Measurements from ENCODE around the gene OR11A1.
"Not testable (repeated sequence)": the region's sequence is repeated elsewhere in the genome, so short reads cannot be mapped to it uniquely, and the experiment has no call there.

Gene OR11A1

DNA sequence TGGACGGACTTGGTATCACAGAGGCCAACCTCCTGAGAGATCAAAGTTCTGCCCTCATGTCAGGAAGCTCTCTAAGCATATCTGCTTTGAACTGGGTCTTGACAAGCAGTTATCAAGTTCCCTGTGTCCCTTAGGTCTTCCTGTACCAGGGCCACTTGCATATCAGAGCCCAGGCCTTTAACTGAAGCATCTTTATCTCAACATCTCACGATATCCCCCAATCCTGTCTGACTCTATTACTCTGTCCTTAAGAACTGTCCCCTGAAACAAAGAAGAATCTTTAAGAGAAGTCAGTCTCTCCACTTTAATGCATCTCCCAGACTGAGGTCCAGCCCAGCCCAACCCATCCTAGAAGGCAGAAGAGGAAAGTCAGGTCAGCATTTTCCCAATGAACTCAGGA lies 22.7 kb upstream of the OR11A1 start:
- no peak for DNase-seq (ENCODE audit: low read depth, low spot score)

GRCh38 chr6:29478740-29479139 lies 21.9 kb upstream of the OR11A1 start:
- DNase-seq (ENCODE audit: low read depth, low spot score): no peak

- no peak for DNase-seq (ENCODE audit: low read depth, low spot score)
These were observed 21.1 kb upstream of the OR11A1 start for GRCh38 chr6:29477923-29478450.

GRCh38 chr6:29474996-29475395 lies 18.1 kb upstream of the OR11A1 start:
- DNase-seq (ENCODE audit: low read depth, low spot score): no peak

- DNase-seq (ENCODE audit: low read depth, low spot score): no peak
These were observed 9.4 kb upstream of the OR11A1 start for GRCh38 chr6:29466241-29466640.

GRCh38 chr6:29465801-29466200 lies 8.9 kb upstream of the OR11A1 start:
- no peak for DNase-seq (ENCODE audit: low read depth, low spot score)

DNA sequence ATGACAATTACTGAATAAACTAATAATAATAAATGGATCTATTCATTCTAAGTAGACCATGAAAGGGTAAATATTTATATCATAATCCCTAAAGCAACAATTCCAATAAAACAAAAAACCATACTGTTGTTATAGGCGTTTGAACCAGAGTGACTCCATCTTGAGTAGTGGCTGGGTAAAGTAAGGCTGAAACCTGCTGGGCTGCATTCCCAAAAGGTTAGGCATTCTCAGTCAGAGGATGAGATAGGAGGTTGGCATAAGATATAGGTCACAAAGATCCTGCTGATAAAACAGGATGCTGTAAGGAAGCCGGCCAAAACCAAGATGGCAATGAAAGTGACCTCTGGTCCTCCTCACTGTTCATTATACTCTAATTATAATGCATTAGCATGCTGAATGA lies 8.4 kb upstream of the OR11A1 start:
- DNase-seq (ENCODE audit: low read depth, low spot score): no peak

DNA sequence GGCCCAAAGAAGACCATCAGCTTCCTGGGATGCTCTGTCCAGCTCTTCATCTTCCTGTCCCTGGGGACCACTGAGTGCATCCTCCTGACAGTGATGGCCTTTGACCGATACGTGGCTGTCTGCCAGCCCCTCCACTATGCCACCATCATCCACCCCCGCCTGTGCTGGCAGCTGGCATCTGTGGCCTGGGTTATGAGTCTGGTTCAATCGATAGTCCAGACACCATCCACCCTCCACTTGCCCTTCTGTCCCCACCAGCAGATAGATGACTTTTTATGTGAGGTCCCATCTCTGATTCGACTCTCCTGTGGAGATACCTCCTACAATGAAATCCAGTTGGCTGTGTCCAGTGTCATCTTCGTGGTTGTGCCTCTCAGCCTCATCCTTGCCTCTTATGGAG lies 5.2 kb upstream of the OR11A1 start:
- DNase-seq (ENCODE audit: low read depth, low spot score): no peak

DNA sequence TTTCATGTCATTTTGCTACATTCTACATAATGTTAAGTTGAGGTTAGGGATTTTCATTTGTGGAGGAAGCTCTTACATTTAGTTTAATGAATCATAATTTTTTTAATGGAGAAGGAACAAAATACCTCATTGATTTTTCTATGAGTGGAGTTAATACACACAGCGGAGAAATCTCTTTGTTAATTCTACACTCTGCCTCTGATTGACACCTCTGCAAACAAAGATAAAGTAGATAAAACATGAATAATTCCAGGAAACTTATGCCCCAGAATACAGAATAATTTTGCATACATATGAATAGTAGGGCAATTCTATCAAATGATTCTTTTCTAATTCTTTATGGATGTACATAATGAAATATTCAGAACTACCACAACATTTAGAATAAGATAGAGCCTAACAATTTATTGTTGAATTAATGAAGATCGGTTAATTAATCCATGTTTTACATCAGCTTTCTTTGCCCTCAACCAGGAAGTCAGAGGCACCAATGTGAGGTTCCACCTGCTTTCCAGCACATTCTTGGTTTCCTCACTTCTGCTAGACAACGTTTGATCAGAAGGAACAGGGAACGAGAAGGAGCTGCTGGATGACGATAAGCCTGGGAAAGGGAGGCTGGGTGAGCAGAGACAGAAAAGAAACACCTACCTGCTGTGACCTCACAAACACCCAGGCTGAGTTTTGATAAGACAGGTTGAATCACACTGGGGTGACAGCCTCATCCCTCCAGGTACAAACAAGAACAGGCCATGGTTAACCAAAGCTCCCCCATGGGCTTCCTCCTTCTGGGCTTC lies 4.3 kb upstream of the OR11A1 start:
- DNase-seq (ENCODE audit: low read depth, low spot score): no peak

- no peak for DNase-seq (ENCODE audit: low read depth, low spot score)
These were observed 5.2 kb downstream of the OR11A1 start for GRCh38 chr6:29451471-29452193.

DNA sequence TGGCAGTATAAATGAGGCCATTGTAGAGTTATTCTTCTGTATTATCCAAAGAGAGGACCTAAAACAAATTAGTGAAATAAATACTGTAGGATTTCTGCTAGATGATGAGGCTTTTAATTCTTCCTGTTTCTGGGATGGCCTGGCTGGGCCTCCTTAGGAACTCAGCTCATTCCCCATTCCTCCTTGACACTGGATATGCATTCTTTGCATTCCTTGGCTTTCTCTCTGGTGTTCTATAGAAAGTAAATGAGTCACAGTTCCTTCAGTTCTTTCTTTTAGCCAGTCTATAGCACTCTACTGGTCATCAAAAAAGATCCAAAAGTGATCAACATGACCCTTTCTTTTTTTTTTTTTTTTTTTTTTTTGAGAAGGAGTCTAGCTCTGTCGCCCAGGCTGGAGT lies 9.2 kb downstream of the OR11A1 start:
- DNase-seq (ENCODE audit: low read depth, low spot score): no peak

DNA sequence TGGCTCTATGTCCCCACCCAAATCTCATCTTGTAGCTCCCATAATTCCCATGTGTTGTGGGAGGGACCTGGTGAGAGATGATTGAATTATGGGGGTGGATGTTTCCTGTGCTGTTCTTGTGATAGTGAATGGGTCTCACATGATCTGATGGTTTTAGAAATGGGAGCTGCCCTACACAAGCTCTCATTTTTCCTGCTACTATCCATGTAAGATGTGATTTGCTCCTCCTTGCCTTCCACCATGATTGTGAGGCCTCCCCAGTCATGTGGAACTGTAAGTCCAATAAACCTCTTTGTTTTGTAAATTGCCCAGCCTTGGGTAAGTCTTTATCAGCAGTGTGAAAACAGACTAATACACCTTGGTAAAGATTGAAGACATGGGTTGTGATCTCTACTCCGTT lies 12.8 kb downstream of the OR11A1 start:
- not testable (repeated sequence) for DNase-seq (ENCODE audit: low read depth, low spot score)

- no peak for DNase-seq (ENCODE audit: low read depth, low spot score)
These were observed 14.2 kb downstream of the OR11A1 start for GRCh38 chr6:29442719-29443118.

GRCh38 chr6:29439006-29439405 lies 17.9 kb downstream of the OR11A1 start, which contains the start of gene OR10C1:
Gene OR10C1 (plus strand): TSS chr6:29439306. CDS start chr6:29440016, 710 bp downstream.
- no peak for DNase-seq (ENCODE audit: low read depth, low spot score)

- not testable (repeated sequence) for DNase-seq (ENCODE audit: low read depth, low spot score)
These were observed 20.1 kb downstream of the OR11A1 start for GRCh38 chr6:29436730-29437129.

- DNase-seq (ENCODE audit: low read depth, low spot score): no peak
These were observed 30.2 kb downstream of the OR11A1 start for GRCh38 chr6:29426654-29427053.

DNA sequence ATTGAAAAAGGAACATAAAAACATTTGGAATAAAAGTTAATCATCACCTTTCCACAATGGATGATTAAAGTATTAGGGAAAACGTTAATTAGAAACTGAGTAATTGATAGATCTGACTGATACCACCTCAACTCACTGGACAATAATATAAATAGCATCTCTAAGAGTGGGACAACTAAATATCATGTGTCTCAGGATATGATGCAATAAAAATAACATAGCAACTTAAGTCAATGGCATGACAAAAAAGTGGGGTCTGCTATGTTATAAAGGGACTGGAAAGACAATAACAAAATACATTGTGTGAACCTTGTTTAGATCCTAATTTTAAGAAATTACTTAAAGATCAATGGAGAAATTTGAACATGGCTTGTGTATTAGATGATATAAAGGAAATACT lies 31.8 kb downstream of the OR11A1 start:
- no peak for DNase-seq (ENCODE audit: low read depth, low spot score)

DNA sequence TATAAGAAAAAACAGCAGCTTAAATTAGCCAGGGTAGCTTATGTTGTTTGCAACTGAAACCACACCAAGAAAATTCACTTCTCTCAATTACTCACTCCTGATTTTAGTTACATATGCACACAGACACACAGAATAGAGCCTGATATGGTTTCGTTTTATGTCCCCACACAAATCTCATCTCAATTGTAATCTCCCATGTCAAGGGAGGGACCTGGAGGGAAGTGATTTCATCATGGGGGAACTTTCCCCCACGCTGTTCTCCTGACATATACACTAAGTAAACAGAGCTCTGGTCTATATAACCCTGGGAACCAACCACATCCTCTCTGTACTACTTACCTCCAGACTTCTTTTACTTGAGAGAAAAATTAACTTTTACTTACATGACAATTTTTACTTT lies 32.3 kb downstream of the OR11A1 start:
- no peak for DNase-seq (ENCODE audit: low read depth, low spot score)

- DNase-seq (ENCODE audit: low read depth, low spot score): no peak
These were observed 32.7 kb downstream of the OR11A1 start for GRCh38 chr6:29424168-29424567.

- no peak for DNase-seq (ENCODE audit: low read depth, low spot score)
These were observed 37.4 kb downstream of the OR11A1 start for GRCh38 chr6:29419516-29419915.

DNA sequence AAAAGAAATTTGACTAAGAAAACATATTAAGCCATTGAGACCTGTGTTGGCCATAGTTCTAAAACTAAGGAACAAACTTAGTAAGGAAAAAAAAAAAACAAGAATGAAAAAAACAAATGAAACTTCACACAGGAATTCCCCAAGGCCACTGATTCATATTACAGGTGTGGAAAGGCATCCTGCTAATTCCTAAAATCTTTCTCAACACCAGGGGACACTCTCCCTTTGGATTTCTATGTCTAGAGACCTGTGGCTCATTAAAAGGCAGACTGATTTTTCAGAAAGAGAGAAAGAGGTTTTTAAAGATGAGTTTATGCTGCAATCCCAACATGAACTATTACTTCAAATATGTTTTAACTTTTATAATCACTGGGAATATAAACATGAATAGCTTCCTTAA lies 42.3 kb downstream of the OR11A1 start, which contains the start of gene OR12D1:
Gene OR12D1, plus strand, starts transcription at position 341 of the 400 bp plus-strand sequence.
- no peak for DNase-seq (ENCODE audit: low read depth, low spot score)

DNA sequence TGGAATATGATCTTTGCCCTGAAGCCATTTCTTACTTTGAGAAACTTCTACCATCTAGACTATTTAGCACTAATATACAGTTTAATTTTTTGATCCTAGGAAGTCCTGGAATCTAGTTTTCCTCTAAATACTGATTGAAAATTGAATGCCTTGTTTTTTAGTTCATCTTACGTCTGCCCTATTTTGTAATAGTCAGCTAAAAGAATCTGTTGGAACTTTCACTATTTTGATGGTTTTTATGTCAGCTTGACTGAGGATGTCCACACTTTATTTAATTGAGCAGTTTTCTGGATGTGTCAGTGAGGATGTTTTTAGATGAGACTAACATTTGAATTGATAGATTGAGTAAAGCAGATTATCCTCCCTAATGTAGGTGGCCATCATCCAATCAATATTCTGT lies 53.1 kb downstream of the OR11A1 start:
- no peak for DNase-seq (ENCODE audit: low read depth, low spot score)

DNA sequence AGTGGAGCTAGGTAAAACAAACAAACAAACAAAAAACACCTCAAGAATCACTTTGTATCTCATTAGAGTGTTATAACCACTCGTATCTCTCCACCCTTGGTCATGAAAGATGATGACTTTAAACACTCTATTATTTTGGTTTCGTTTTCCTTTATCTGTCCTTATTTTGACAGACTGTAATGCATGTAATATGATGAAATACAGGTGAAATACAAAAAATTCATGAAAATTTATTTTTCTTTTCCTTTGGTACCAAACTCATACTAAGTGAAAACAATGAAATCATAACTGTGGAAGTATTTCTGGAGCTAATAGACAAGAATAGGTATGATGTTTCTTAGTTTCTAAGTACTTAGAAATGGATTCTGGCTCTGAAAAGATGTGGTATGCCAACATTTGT lies 57.3 kb downstream of the OR11A1 start:
- DNase-seq (ENCODE audit: low read depth, low spot score): no peak

All from brain pericyte (primary cell).